Caco-2 (cell line): Measurements from ENCODE around the gene SLIT3. TPM values are rescaled to one million over a fixed set of nuclear protein-coding genes. Genes with fewer than 3 reads are reported as not detected.

Experiments used
- BruUV-seq: library from RNA; stranded (reverse); fragments of 400-500 nt; replicated peaks from 2 replicates; lab custom pipeline; 2021; lab: Mats Ljungman, UMichigan
- CTCF ChIA-PET: fragments of 300-600 bp; sonication (Branson Sonifier 250); formaldehyde crosslinking; loops from one replicate; lab custom pipeline; 2022; ENCODE audit warnings: antibody characterized with exemption; lab: Charles Lee
- POLR2A ChIA-PET: fragments of 300-600 bp; sonication (Branson Sonifier 250); formaldehyde crosslinking; loops from one replicate; lab custom pipeline; 2022; ENCODE audit warnings: antibody characterized with exemption; lab: Charles Lee
- DNase-seq, 2 experiments: peaks; one replicate each; pipeline versions ENCODE4 v3.0.0 to v3.0.0-alpha.2; 2020 to 2022
- H3K27me3 ChIP-seq: replicated peaks from 2 replicates; pipeline ENCODE4 v1.6.0; 2011; ENCODE audit warnings: low read length; ENCODE audit not compliant: control insufficient read depth, insufficient read depth
- H3K36me3 ChIP-seq: 2 replicates; pipeline ENCODE4 v1.5.1; 2011; ENCODE audit warnings: low read length; ENCODE audit not compliant: control insufficient read depth, insufficient read depth
- H3K4me1 ChIP-seq: fragments of 250-450 bp; sonication (Bioruptor Pico); 2 replicates; pipeline ENCODE4 v1.5.1; 2020; ENCODE audit warnings: mild to moderate bottlenecking
- H3K4me3 ChIP-seq: 2 replicates; pipeline ENCODE4 v1.5.1; 2011; ENCODE audit warnings: low read depth, mild to moderate bottlenecking, control low read depth, low read length
- H3K9me3 ChIP-seq: fragments of 250-450 bp; sonication (Bioruptor Pico); 2 replicates; pipeline ENCODE4 v1.5.1; 2020; ENCODE audit warnings: mild to moderate bottlenecking, moderate library complexity
- H3K27ac Mint-ChIP-seq: one replicate; pipeline ENCODE4 v1.8.0; 2022; ENCODE audit warnings: mixed read lengths; ENCODE audit not compliant: unreplicated experiment
- H3K27me3 Mint-ChIP-seq: one replicate; pipeline ENCODE4 v1.8.0; 2022; ENCODE audit warnings: mixed read lengths; ENCODE audit not compliant: insufficient read depth, unreplicated experiment
- H3K36me3 Mint-ChIP-seq: one replicate; pipeline ENCODE4 v1.8.0; 2022; ENCODE audit warnings: mild to moderate bottlenecking, mixed read lengths; ENCODE audit not compliant: insufficient read depth, unreplicated experiment
- H3K4me1 Mint-ChIP-seq: one replicate; pipeline ENCODE4 v1.8.0; 2022; ENCODE audit warnings: low read depth, mixed read lengths; ENCODE audit not compliant: unreplicated experiment
- H3K4me3 Mint-ChIP-seq: one replicate; pipeline ENCODE4 v1.8.0; 2022; ENCODE audit warnings: mild to moderate bottlenecking, moderate library complexity, mixed read lengths; ENCODE audit not compliant: unreplicated experiment
- H3K9me3 Mint-ChIP-seq: one replicate; pipeline ENCODE4 v1.8.0; 2022; ENCODE audit warnings: mixed read lengths; ENCODE audit not compliant: unreplicated experiment
- CTCF ChIP-seq, 2 experiments: fragments of 200-600 bp in 1 of 2; IDR thresholded peaks; 1 replicate in 1 of 2; 2 replicates in 1 of 2; pipeline versions ENCODE4 v1.5.1 to v1.8.0; 2011 to 2022; ENCODE audit warnings: antibody characterized with exemption in 1 of 2, control low read depth in 1 of 2, inconsistent platforms in 1 of 2, low read depth in 1 of 2, low read length in 1 of 2, mild to moderate bottlenecking in 1 of 2, moderate library complexity in 1 of 2; ENCODE audit not compliant: insufficient read depth in 1 of 2, severe bottlenecking in 1 of 2, unreplicated experiment in 1 of 2
- intact Hi-C: fragments of 100-400 bp; cut with micrococcal nuclease; formaldehyde crosslinking; loops from one replicate; pipeline ENCODE4 v1.10.0; 2022; ENCODE audit not compliant: unreplicated experiment
- total RNA-seq: library from RNA; stranded (reverse); gene quantifications from 2 replicates; pipeline ENCODE4 v1.2.3, GENCODE V29; 2022

SLIT3 gene
- total RNA-seq, 1 experiment from 2014 or later = 2.1 TPM

- ChIA-PET POLR2A (no interaction called here), CTCF (no interaction called here)
- H3K9me3 Mint-ChIP-seq = no peaks in the 10 kb centered on the region
- H3K4me1 Mint-ChIP-seq = no peaks in the 10 kb centered on the region
- H3K27ac Mint-ChIP-seq = no peak overlapping the region
- H3K36me3 ChIP-seq = no peaks in the 10 kb centered on the region
- no peak overlapping the region for H3K4me3 Mint-ChIP-seq
- no peak overlapping the region for H3K4me3 ChIP-seq
- no peaks in the 10 kb centered on the region for H3K36me3 Mint-ChIP-seq
- no TSS peak for BruUV-seq
- TF ChIP-seq CTCF (IDR thresholded peaks at IDR 0.05; ENCODE audit: insufficient read depth in 1 of 2, low read depth in 1 of 2, low read length in 1 of 2, severe bottlenecking in 1 of 2, unreplicated experiment in 1 of 2) = no peak
- H3K4me1 ChIP-seq = no peaks in the 10 kb centered on the region
- H3K27me3 Mint-ChIP-seq = peaks cover 20% of the 10 kb centered on the region
- H3K27me3 ChIP-seq = peaks cover 1% of the 10 kb centered on the region
- no peak for DNase-seq
- intact Hi-C loops = no loop called here
- H3K9me3 ChIP-seq = no peaks in the 10 kb centered on the region
Measured at GRCh38 chr5:168813184-168813968, 487.6 kb downstream of the SLIT3 start.

- H3K27me3 ChIP-seq = no peaks in the 10 kb centered on the region; the same call in none of the 2 replicates
- H3K9me3 ChIP-seq = no peaks in the 10 kb centered on the region
- Mint-ChIP-seq H3K36me3 (no peaks in the 10 kb centered on the region), H3K4me3 (no peak overlapping the region), H3K27me3 (peaks cover 23% of the 10 kb centered on the region), H3K9me3 (no peaks in the 10 kb centered on the region), H3K4me1 (no peaks in the 10 kb centered on the region), H3K27ac (no peak overlapping the region)
- intact Hi-C loops = no loop called here
- POLR2A ChIA-PET = no interaction called here
- BruUV-seq = no TSS peak
- H3K36me3 ChIP-seq = no peaks in the 10 kb centered on the region
- TF ChIP-seq CTCF (IDR thresholded peaks at IDR 0.05; ENCODE audit: insufficient read depth in 1 of 2, low read depth in 1 of 2, low read length in 1 of 2, severe bottlenecking in 1 of 2, unreplicated experiment in 1 of 2) = no peak
- no peak for DNase-seq
- H3K4me1 ChIP-seq = no peaks in the 10 kb centered on the region
- H3K4me3 ChIP-seq = no peak overlapping the region
- CTCF ChIA-PET = no interaction called here
Measured at GRCh38 chr5:168810641-168811040, 490.3 kb downstream of the SLIT3 start.

- no peak for TF ChIP-seq CTCF (IDR thresholded peaks at IDR 0.05; ENCODE audit: insufficient read depth in 1 of 2, low read depth in 1 of 2, low read length in 1 of 2, severe bottlenecking in 1 of 2, unreplicated experiment in 1 of 2)
- Histone ChIP-seq H3K27me3 (no peaks in the 10 kb centered on the region; the same call in none of the 2 replicates), H3K36me3 (no peaks in the 10 kb centered on the region), H3K4me1 (no peaks in the 10 kb centered on the region), H3K9me3 (no peaks in the 10 kb centered on the region), H3K4me3 (no peak overlapping the region)
- Mint-ChIP-seq H3K9me3 (no peaks in the 10 kb centered on the region), H3K36me3 (no peaks in the 10 kb centered on the region), H3K27ac (no peak overlapping the region), H3K4me1 (no peaks in the 10 kb centered on the region), H3K4me3 (no peak overlapping the region), H3K27me3 (peaks cover 18% of the 10 kb centered on the region)
- ChIA-PET POLR2A (no interaction called here), CTCF (no interaction called here)
- no TSS peak for BruUV-seq
- DNase-seq = no peak
- intact Hi-C loops = no loop called here
Measured at GRCh38 chr5:168809218-168809617, 491.7 kb downstream of the SLIT3 start.
